Measurements from ENCODE around the gene PLEKHA6.

The PLEKHA6 gene

GRCh38 chr1:204370176-204370575 lies 10.4 kb upstream of the PLEKHA6 start:
- in situ Hi-C loops (cut with MboI; ENCODE audit: low sequenced_read_pairs, unreplicated experiment), result no loop called here
- TF ChIP-seq CTCF (IDR thresholded peaks at IDR 0.05; ENCODE audit: borderline replicate concordance, control extremely low read depth, extremely low read depth, insufficient read depth, missing control alignments), result no peak
- DNase-seq (ENCODE audit: low spot score), result no peak

GRCh38 chr1:204368996-204369726 lies 9.4 kb upstream of the PLEKHA6 start:
- no peak for DNase-seq (ENCODE audit: low spot score)
- in situ Hi-C loops (cut with MboI; ENCODE audit: low sequenced_read_pairs, unreplicated experiment), result loop anchor here (10.0 kb wide), 1 partner anchor 204 kb away; the partner anchor contains the start of gene REN
- TF ChIP-seq CTCF (IDR thresholded peaks at IDR 0.05; ENCODE audit: borderline replicate concordance, control extremely low read depth, extremely low read depth, insufficient read depth, missing control alignments), result no peak

- no peak for DNase-seq (ENCODE audit: low spot score)
- in situ Hi-C loops (cut with MboI; ENCODE audit: low sequenced_read_pairs, unreplicated experiment), result loop anchor here (10.0 kb wide), 1 partner anchor 203 kb away; the partner anchor contains the start of gene REN
- no peak for TF ChIP-seq CTCF (IDR thresholded peaks at IDR 0.05; ENCODE audit: borderline replicate concordance, control extremely low read depth, extremely low read depth, insufficient read depth, missing control alignments)
Observed at GRCh38 chr1:204367956-204368355, 8.2 kb upstream of the PLEKHA6 start.

- TF ChIP-seq CTCF (IDR thresholded peaks at IDR 0.05; ENCODE audit: borderline replicate concordance, control extremely low read depth, extremely low read depth, insufficient read depth, missing control alignments), result no peak
- in situ Hi-C loops (cut with MboI; ENCODE audit: low sequenced_read_pairs, unreplicated experiment), result loop anchor here (10.0 kb wide), 1 partner anchor 203 kb away; the partner anchor contains the start of gene REN
- no peak for DNase-seq (ENCODE audit: low spot score)
Observed at GRCh38 chr1:204367193-204367858, 7.6 kb upstream of the PLEKHA6 start.

GRCh38 chr1:204366759-204367158 lies 7.0 kb upstream of the PLEKHA6 start:
- peak; percentile 51 for DNase-seq (ENCODE audit: low spot score)
- in situ Hi-C loops (cut with MboI; ENCODE audit: low sequenced_read_pairs, unreplicated experiment), result loop anchor here (10.0 kb wide), 1 partner anchor 202 kb away; the partner anchor contains the start of gene REN

More at GRCh38 chr1:204366759-204367158, 7.0 kb upstream of the PLEKHA6 start:
- TF ChIP-seq CTCF (IDR thresholded peaks at IDR 0.05; ENCODE audit: borderline replicate concordance, control extremely low read depth, extremely low read depth, insufficient read depth, missing control alignments), result peak; percentile 33
